Body of pancreas (tissue), 4 donors: ENCODE measurements around the gene IRAK4. TPM values are rescaled to one million over a fixed set of nuclear protein-coding genes. Genes with fewer than 3 reads are reported as not detected.

ENCODE experiments used
- ATAC-seq: fragments of 150-250 bp; one replicate; pipeline ENCODE4 v1.9.1; 2016
- DNase-seq, 4 donors: peaks; one replicate each; pipeline ENCODE4 v3.0.0-alpha.2; 2019
- H3K27ac ChIP-seq, 4 donors: fragments of 200-600 bp; sonication (generic); 1 replicate in 3 of 4; 2 replicates in 1 of 4; pipeline versions ENCODE4 v1.5.1 to v1.6.1; 2016 to 2019; ENCODE audit warnings: mild to moderate bottlenecking in 1 of 4, mixed read lengths in 1 of 4, moderate library complexity in 1 of 4
- H3K27me3 ChIP-seq, 2 donors: fragments of 200-600 bp; sonication (generic); one replicate each; pipeline ENCODE4 v1.6.0; 2016; ENCODE audit warnings: mild to moderate bottlenecking in 1 of 2
- H3K36me3 ChIP-seq, 2 donors: fragments of 200-600 bp; sonication (generic); replicated peaks in 1 of 2; 2 replicates each; pipeline ENCODE4 v1.5.1; 2016; ENCODE audit warnings: low read depth in 2 of 2; ENCODE audit not compliant: insufficient read depth in 1 of 2
- H3K4me1 ChIP-seq: fragments of 200-600 bp; sonication (generic); one replicate; pipeline ENCODE4 v1.6.0; 2016
- H3K4me3 ChIP-seq, 2 donors: fragments of 200-600 bp; sonication (generic); 1 replicate in 1 of 2; 2 replicates in 1 of 2; pipeline ENCODE4 v1.5.1; 2016 to 2019
- H3K9me3 ChIP-seq, 3 donors: fragments of 200-600 bp; sonication (generic); 1 replicate in 2 of 3; 2 replicates in 1 of 3; pipeline ENCODE4 v1.5.1; 2016
- CTCF ChIP-seq, 7 experiments: fragments of 450-650 bp in 4 of 7; fragments of 200-600 bp in 3 of 7; sonication (generic) in 3 of 7; IDR thresholded peaks; one replicate each; pipeline ENCODE4 v1.5.1; 2016 to 2019; ENCODE audit warnings: antibody characterized with exemption in 7 of 7
- POLR2A ChIP-seq, 3 donors: fragments of 450-650 bp; IDR thresholded peaks; one replicate each; pipeline ENCODE4 v1.6.1; 2016; ENCODE audit warnings: antibody characterized with exemption in 3 of 3, mild to moderate bottlenecking in 2 of 3
- WGBS, 2 donors: methylation state at CpG; one replicate each; pipeline ENCODE4 v1.1.5; 2017; 5-methylcytosine and 5-hydroxymethylcytosine counted together
- intact Hi-C: fragments of 100-400 bp; cut with DNase I; formaldehyde crosslinking; loops from one replicate; pipeline ENCODE4 v1.15.1; 2023
- total RNA-seq, 2 donors: library from RNA; depleted of rRNA; stranded (reverse); fragments of >200 nt; gene quantifications; one replicate each; pipeline ENCODE4 v1.1.0, GENCODE V29; 2016

The IRAK4 gene
- total RNA-seq, 2 donors from 2014 or later = 17.5 to 33.7 TPM

- ATAC-seq = no peak
- Histone ChIP-seq H3K4me3 (no peak overlapping the region), H3K36me3 (peaks cover 0 to 3% of the 10 kb centered on the region in 2 donors), H3K4me1 (peaks cover 35% of the 10 kb centered on the region), H3K27ac (no peak overlapping the region), H3K27me3 (no peaks in the 10 kb centered on the region), H3K9me3 (no peaks in the 10 kb centered on the region)
- no peak for DNase-seq
- intact Hi-C loops = no loop called here
- TF ChIP-seq CTCF (IDR thresholded peaks at IDR 0.05) (no peak), POLR2A (IDR thresholded peaks at IDR 0.05) (no peak)
These were observed 5.0 kb downstream of the IRAK4 start for GRCh38 chr12:43763769-43764168.

GRCh38 chr12:43764528-43764927 is 5.8 kb downstream of the IRAK4 start:
- DNase-seq (no peak), ATAC-seq (no peak)
- no peak for TF ChIP-seq POLR2A (IDR thresholded peaks at IDR 0.05)
- no peak for TF ChIP-seq CTCF (IDR thresholded peaks at IDR 0.05)
- intact Hi-C loops = no loop called here
- Histone ChIP-seq H3K4me1 (peaks cover 33% of the 10 kb centered on the region), H3K27me3 (no peaks in the 10 kb centered on the region), H3K36me3 (peaks cover 0 to 3% of the 10 kb centered on the region in 2 donors), H3K9me3 (no peaks in the 10 kb centered on the region), H3K27ac (no peak overlapping the region), H3K4me3 (no peak overlapping the region)

- DNase-seq (no peak), ATAC-seq (no peak)
- TF ChIP-seq CTCF (IDR thresholded peaks at IDR 0.05) (no peak), POLR2A (IDR thresholded peaks at IDR 0.05) (no peak)
- intact Hi-C loops = no loop called here
- H3K9me3 ChIP-seq = no peaks in the 10 kb centered on the region
- no peak overlapping the region for H3K4me3 ChIP-seq
- H3K4me1 ChIP-seq = peaks cover 16% of the 10 kb centered on the region
- H3K27me3 ChIP-seq = no peaks in the 10 kb centered on the region
- H3K27ac ChIP-seq = no peak overlapping the region
- peaks cover 0 to 3% of the 10 kb centered on the region in 2 donors for H3K36me3 ChIP-seq
These were observed 7.5 kb downstream of the IRAK4 start for GRCh38 chr12:43766291-43766690.

GRCh38 chr12:43776498-43776897 is 17.7 kb downstream of the IRAK4 start:
- DNase-seq = no peak
- H3K4me3 ChIP-seq = no peak overlapping the region

More at GRCh38 chr12:43776498-43776897, 17.7 kb downstream of the IRAK4 start:
- ATAC-seq = no peak
- Histone ChIP-seq H3K9me3 (no peaks in the 10 kb centered on the region), H3K27ac (no peak overlapping the region), H3K4me1 (no peaks in the 10 kb centered on the region), H3K27me3 (no peaks in the 10 kb centered on the region), H3K36me3 (peaks cover 6 to 33% of the 10 kb centered on the region in 2 donors)
- TF ChIP-seq CTCF (IDR thresholded peaks at IDR 0.05) (peak in 3 of 7 experiments; percentile 11 to 25 (median 17)), POLR2A (IDR thresholded peaks at IDR 0.05) (no peak)
- 68 to 72% methylated on average over 3 of the region's 3 CpGs for WGBS, 2 donors
- intact Hi-C loops = no loop called here
